H1 (cell line): ENCODE measurements around the gene IKBIP. TPM values are rescaled to one million over a fixed set of nuclear protein-coding genes. Genes with fewer than 3 reads are reported as not detected.

ENCODE experiments used
- CTCF ChIA-PET: fragments of 300-600 bp; sonication (Branson Sonifier 250); formaldehyde crosslinking; loops from one replicate; lab custom pipeline; 2021; ENCODE audit not compliant: partially characterized antibody; lab: Charles Lee
- POLR2A ChIA-PET: fragments of 300-600 bp; sonication (Branson Sonifier 250); formaldehyde crosslinking; loops from one replicate; lab custom pipeline; 2021; ENCODE audit warnings: inconsistent platforms; ENCODE audit not compliant: partially characterized antibody; lab: Charles Lee
- DNase-seq, 2 experiments: peaks; one replicate each; pipeline versions ENCODE4 v3.0.0 to v3.0.0-alpha.2; 2010 to 2022; ENCODE audit warnings: low spot score in 2 of 2, low read depth in 1 of 2, mixed read lengths in 1 of 2
- FAIRE-seq: peaks from 2 replicates; lab custom pipeline; 2011; peaks lifted over from hg19 to GRCh38; lab: Jason Lieb, UNC
- H2AFZ ChIP-seq: 2 replicates; pipeline ENCODE4 v1.8.1; 2012; ENCODE audit warnings: low read length, inconsistent platforms
- H2AK5ac ChIP-seq: 2 replicates; pipeline ENCODE4 v1.6.1; 2013; ENCODE audit warnings: low read depth, low read length
- H2BK120ac ChIP-seq: replicated peaks from 2 replicates; pipeline ENCODE3; 2013; ENCODE audit warnings: low read depth, low read length, inconsistent platforms
- H2BK12ac ChIP-seq: 2 replicates; pipeline ENCODE4 v1.6.1; 2013; ENCODE audit warnings: low read depth, low read length
- H2BK15ac ChIP-seq: 2 replicates; pipeline ENCODE4 v1.6.1; 2013; ENCODE audit warnings: low read length
- H2BK20ac ChIP-seq: 2 replicates; pipeline ENCODE4 v1.6.1; 2013; ENCODE audit warnings: low read length
- H2BK5ac ChIP-seq: 2 replicates; pipeline ENCODE4 v1.6.1; 2013; ENCODE audit warnings: low read depth, low read length
- H3K14ac ChIP-seq: 2 replicates; pipeline ENCODE4 v1.6.1; 2013; ENCODE audit warnings: inconsistent platforms; ENCODE audit not compliant: insufficient read length
- H3K18ac ChIP-seq: 2 replicates; pipeline ENCODE4 v1.6.1; 2013; ENCODE audit warnings: low read length; ENCODE audit errors: extremely low read depth
- H3K23ac ChIP-seq: 2 replicates; pipeline ENCODE4 v1.6.1; 2013; ENCODE audit warnings: inconsistent platforms; ENCODE audit not compliant: insufficient read length
- H3K23me2 ChIP-seq: 2 replicates; pipeline ENCODE4 v1.6.1; 2013; ENCODE audit warnings: low read depth, low read length
- H3K27ac ChIP-seq: 2 replicates; pipeline ENCODE4 v1.6.1; 2011; ENCODE audit warnings: low read depth, low read length, inconsistent platforms
- H3K27me3 ChIP-seq, 4 experiments: replicated peaks in 1 of 4; 1 replicate in 1 of 4; 2 replicates in 3 of 4; pipeline versions ENCODE4 v1.6.1 to v1.8.1; 2011 to 2013; ENCODE audit warnings: low read length in 3 of 4, mild to moderate bottlenecking in 3 of 4, inconsistent platforms in 2 of 4, mixed read lengths in 2 of 4, moderate library complexity in 1 of 4; ENCODE audit not compliant: control insufficient read depth in 3 of 4, insufficient read depth in 3 of 4; ENCODE audit errors: extremely low read depth in 1 of 4
- H3K36me3 ChIP-seq, 4 experiments: 2 replicates each; pipeline versions ENCODE4 v1.6.1 to v1.8.1; 2011 to 2013; ENCODE audit warnings: mild to moderate bottlenecking in 4 of 4, low read length in 3 of 4, moderate library complexity in 2 of 4, control low read depth in 1 of 4, inconsistent platforms in 1 of 4; ENCODE audit not compliant: insufficient read depth in 4 of 4, control insufficient read depth in 2 of 4
- H3K4ac ChIP-seq: replicated peaks from 2 replicates; pipeline ENCODE3; 2013; ENCODE audit warnings: low read length, low read depth, mixed read lengths, inconsistent platforms; ENCODE audit not compliant: insufficient read length
- H3K4me1 ChIP-seq, 4 experiments: replicated peaks in 1 of 4; 1 replicate in 1 of 4; 2 replicates in 3 of 4; pipeline versions ENCODE4 v1.6.1 to v1.8.1; 2011 to 2013; ENCODE audit warnings: low read length in 3 of 4, inconsistent platforms in 2 of 4, mixed read lengths in 1 of 4; ENCODE audit not compliant: insufficient read depth in 4 of 4, control insufficient read depth in 3 of 4
- H3K4me2 ChIP-seq, 2 experiments: 2 replicates each; pipeline versions ENCODE4 v1.6.1 to v1.8.1; 2011 to 2013; ENCODE audit warnings: low read depth in 2 of 2, low read length in 2 of 2, control low read depth in 1 of 2, inconsistent platforms in 1 of 2, mild to moderate bottlenecking in 1 of 2; ENCODE audit not compliant: insufficient read depth in 1 of 2
- H3K4me3 ChIP-seq, 4 experiments: fragments of 200-600, 300-600 bp in 1 of 4; sonication (generic), shearing (Covaris generic), sonication (Bioruptor Twin) in 1 of 4; 2 replicates each; pipeline versions ENCODE4 v1.5.1 to v1.8.1; 2011 to 2016; ENCODE audit warnings: low read length in 4 of 4, low read depth in 3 of 4, control low read depth in 2 of 4, inconsistent platforms in 2 of 4, mild to moderate bottlenecking in 2 of 4, mixed read lengths in 1 of 4, moderate library complexity in 1 of 4; ENCODE audit not compliant: insufficient read depth in 2 of 4; ENCODE audit errors: extremely low read depth in 1 of 4
- H3K56ac ChIP-seq: replicated peaks from 2 replicates; pipeline ENCODE3; 2013; ENCODE audit warnings: low read depth, mild to moderate bottlenecking, mixed read lengths, low read length, inconsistent platforms; ENCODE audit not compliant: insufficient read length
- H3K79me1 ChIP-seq: 2 replicates; pipeline ENCODE4 v1.6.1; 2013; ENCODE audit warnings: low read depth, low read length, control low read depth
- H3K79me2 ChIP-seq, 2 experiments: 2 replicates each; pipeline versions ENCODE4 v1.6.1 to v1.8.1; 2012 to 2013; ENCODE audit warnings: low read length in 2 of 2, mild to moderate bottlenecking in 2 of 2, inconsistent platforms in 1 of 2; ENCODE audit not compliant: insufficient read depth in 2 of 2, control insufficient read depth in 1 of 2
- H3K9ac ChIP-seq, 4 experiments: replicated peaks in 1 of 4; 1 replicate in 1 of 4; 2 replicates in 3 of 4; pipeline versions ENCODE4 v1.6.1 to v1.8.1; 2011 to 2013; ENCODE audit warnings: low read depth in 3 of 4, low read length in 3 of 4, control low read depth in 2 of 4, mild to moderate bottlenecking in 2 of 4, moderate library complexity in 2 of 4, inconsistent platforms in 1 of 4; ENCODE audit errors: extremely low read depth in 1 of 4
- H3K9me3 ChIP-seq, 2 experiments: 2 replicates each; pipeline versions ENCODE4 v1.6.1 to v1.8.1; 2012 to 2013; ENCODE audit warnings: mild to moderate bottlenecking in 2 of 2, moderate library complexity in 2 of 2, control low read depth in 1 of 2, inconsistent platforms in 1 of 2, low read depth in 1 of 2, low read length in 1 of 2, mixed read lengths in 1 of 2; ENCODE audit not compliant: insufficient read depth in 2 of 2
- H4K20me1 ChIP-seq, 2 experiments: replicated peaks in 1 of 2; 2 replicates each; pipeline versions ENCODE3 to v1.8.1; 2011 to 2013; ENCODE audit warnings: inconsistent platforms in 2 of 2, low read length in 2 of 2, mild to moderate bottlenecking in 1 of 2; ENCODE audit not compliant: insufficient read depth in 2 of 2, control insufficient read depth in 1 of 2
- H4K5ac ChIP-seq: 2 replicates; pipeline ENCODE4 v1.6.1; 2013; ENCODE audit warnings: low read length, low read depth, mixed read lengths, inconsistent platforms; ENCODE audit not compliant: insufficient read length
- H4K8ac ChIP-seq: 2 replicates; pipeline ENCODE4 v1.8.0; 2013; ENCODE audit warnings: mild to moderate bottlenecking, moderate library complexity, low read length, inconsistent platforms; ENCODE audit not compliant: insufficient read depth; ENCODE audit errors: extremely low read depth
- H4K91ac ChIP-seq: replicated peaks from 2 replicates; pipeline ENCODE3; 2013; ENCODE audit warnings: low read length, mixed read lengths, inconsistent platforms; ENCODE audit not compliant: insufficient read length
- EP300 ChIP-seq, 2 experiments: IDR thresholded peaks; 1 replicate in 1 of 2; 2 replicates in 1 of 2; pipeline ENCODE4 v1.6.1; 2011 to 2012; ENCODE audit warnings: low read depth in 2 of 2, low read length in 2 of 2, mild to moderate bottlenecking in 2 of 2, borderline replicate concordance in 1 of 2, inconsistent platforms in 1 of 2, moderate library complexity in 1 of 2
- KDM5A ChIP-seq: fragments of 200-600 bp; IDR thresholded peaks from 2 replicates; pipeline ENCODE4 v1.7.1; 2012; ENCODE audit warnings: mild to moderate bottlenecking, low read length, inconsistent platforms, mixed read lengths
- MAFK ChIP-seq: IDR thresholded peaks from 2 replicates; pipeline ENCODE4 v1.6.1; 2012; ENCODE audit warnings: low read depth, mild to moderate bottlenecking, improper control_type of control experiment, low read length
- NANOG ChIP-seq: IDR thresholded peaks from 2 replicates; pipeline ENCODE4 v1.6.1; 2011; ENCODE audit warnings: low read length, low read depth, mild to moderate bottlenecking, inconsistent platforms; ENCODE audit not compliant: insufficient read depth, poor library complexity, severe bottlenecking
- RBBP5 ChIP-seq: IDR thresholded peaks from 2 replicates; pipeline ENCODE4 v1.7.1; 2012; ENCODE audit warnings: low read depth, mild to moderate bottlenecking, inconsistent platforms, low read length, moderate library complexity, borderline replicate concordance
- RNF2 ChIP-seq: fragments of 200-900, 300-1000 bp; sonication (generic); IDR thresholded peaks from 2 replicates; pipeline ENCODE4 v1.7.1; 2016; ENCODE audit warnings: borderline replicate concordance, low read depth, mild to moderate bottlenecking, antibody characterized with exemption, low read length; ENCODE audit not compliant: poor library complexity, severe bottlenecking; ENCODE audit errors: missing control alignments
- SP4 ChIP-seq: IDR thresholded peaks from 2 replicates; pipeline ENCODE4 v1.6.1; 2012; ENCODE audit warnings: low read length, inconsistent platforms
- TCF12 ChIP-seq: IDR thresholded peaks from 2 replicates; pipeline ENCODE4 v1.6.1; 2011; ENCODE audit warnings: low read depth, mild to moderate bottlenecking, low read length
- polyA plus RNA-seq, 7 experiments: library from polyadenylated mRNA; depleted of rRNA in 3 of 7; stranded (reverse) in 5 of 7; unstranded in 2 of 7; fragments of >200 nt in 5 of 7; fragments of 200-250 nt in 2 of 7; gene quantifications; 1 replicate in 5 of 7; 2 replicates in 1 of 7; 4 replicates in 1 of 7; pipeline versions ENCODE4 v1.2.1 to v1.2.3, GENCODE V29; 2011 to 2013; ENCODE audit warnings: missing spikeins in 2 of 7, mixed read lengths in 2 of 7
- total RNA-seq: library from RNA; stranded (reverse); fragmentation: NEBNext Ultra II Directional; extraction: Animal tissue kit (Norgen Biotek cat#: 25700); gene quantifications from 2 replicates; pipeline ENCODE4 v1.2.1, GENCODE V29; 2021
- TF ChIP-seq, protein P1 (sequence below), 3 experiments: IDR thresholded peaks; 1 replicate in 2 of 3; 2 replicates in 1 of 3; pipeline versions ENCODE4 v1.5.1 to v1.6.1; 2011; ENCODE audit warnings: low read length in 3 of 3, mild to moderate bottlenecking in 3 of 3, inconsistent platforms in 2 of 3, low read depth in 1 of 3, moderate library complexity in 1 of 3; ENCODE audit not compliant: insufficient read depth in 1 of 3; ENCODE audit errors: control extremely low read depth in 1 of 3
- TF ChIP-seq, protein P2 (sequence below): IDR thresholded peaks from 2 replicates; pipeline ENCODE4 v1.6.1; 2012; ENCODE audit warnings: low read length, inconsistent platforms

IKBIP gene
- total and polyA plus RNA-seq, 2 of the 8 experiments (the other 6 are each of a cell fraction or from before 2014, with no cell fraction given), result 2.7 to 12.4 TPM

DNA sequence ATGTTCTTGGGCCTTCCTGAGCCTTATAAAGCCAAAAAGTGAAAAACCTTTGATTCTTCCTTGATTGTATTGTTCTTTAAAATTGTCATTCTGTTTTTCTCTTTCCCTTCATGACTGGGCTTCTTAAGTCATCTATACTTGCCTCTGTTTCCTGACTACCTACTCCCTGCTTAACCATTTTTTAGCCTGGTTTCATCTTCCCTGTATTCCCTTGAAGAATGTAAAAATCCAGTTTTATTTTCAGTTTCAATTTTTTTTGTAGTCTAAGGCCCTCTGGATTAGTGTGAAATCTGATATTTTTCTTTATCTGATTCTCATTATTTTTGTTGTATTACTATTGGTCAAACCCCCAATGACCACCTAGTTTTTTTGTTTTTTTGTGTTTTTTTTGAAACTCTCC is 46.8 kb upstream of the IKBIP start:
- Histone ChIP-seq H3K4me1 (peaks cover 2 to 8% (median 2%) of the 10 kb centered on the region in 4 experiments; a peak in 3 of 7 replicates), H4K20me1 (no peaks in the 10 kb centered on the region), H3K79me2 (no peaks in the 10 kb centered on the region), H3K27me3 (no peaks in the 10 kb centered on the region), H3K4ac (no peak overlapping the region), H3K18ac (no peak overlapping the region), H3K79me1 (no peaks in the 10 kb centered on the region), H2BK12ac (no peak overlapping the region), H4K8ac (no peak overlapping the region), H2BK20ac (no peak overlapping the region), H2BK120ac (no peak overlapping the region), H3K4me2 (no peak overlapping the region), H3K4me3 (no peak overlapping the region), H3K9me3 (no peaks in the 10 kb centered on the region), H2BK15ac (no peak overlapping the region), H2AK5ac (no peak overlapping the region), H3K36me3 (no peaks in the 10 kb centered on the region), H3K27ac (no peak overlapping the region), H4K91ac (no peak overlapping the region), H3K23ac (no peak overlapping the region), H2BK5ac (no peak overlapping the region), H3K14ac (no peak overlapping the region), H3K56ac (no peak overlapping the region), H2AFZ (no peak overlapping the region), H4K5ac (no peak overlapping the region), H3K23me2 (0 out of 2 replicates have a peak, but pooled peaks cover 2% of the 10 kb centered on the region), H3K9ac (no peak overlapping the region)
- ChIA-PET POLR2A (no interaction called here), CTCF (interaction anchor here (0.7 to 0.9 kb wide), 3 partner anchors 52 to 249 kb away, joined by 3 read pairs; no protein-coding TSS in a partner anchor)
- FAIRE-seq, result no peak
- no peak for DNase-seq
- TF ChIP-seq RBBP5 (no peak), RNF2 (no peak), NANOG (no peak), SP4 (no peak), KDM5A (no peak), MAFK (no peak), TCF12 (no peak), EP300 (IDR thresholded peaks at IDR 0.05; ENCODE audit: borderline replicate concordance in 1 of 2, low read depth in 2 of 2, low read length in 2 of 2) (no peak)
- TF ChIP-seq, protein P1, sequence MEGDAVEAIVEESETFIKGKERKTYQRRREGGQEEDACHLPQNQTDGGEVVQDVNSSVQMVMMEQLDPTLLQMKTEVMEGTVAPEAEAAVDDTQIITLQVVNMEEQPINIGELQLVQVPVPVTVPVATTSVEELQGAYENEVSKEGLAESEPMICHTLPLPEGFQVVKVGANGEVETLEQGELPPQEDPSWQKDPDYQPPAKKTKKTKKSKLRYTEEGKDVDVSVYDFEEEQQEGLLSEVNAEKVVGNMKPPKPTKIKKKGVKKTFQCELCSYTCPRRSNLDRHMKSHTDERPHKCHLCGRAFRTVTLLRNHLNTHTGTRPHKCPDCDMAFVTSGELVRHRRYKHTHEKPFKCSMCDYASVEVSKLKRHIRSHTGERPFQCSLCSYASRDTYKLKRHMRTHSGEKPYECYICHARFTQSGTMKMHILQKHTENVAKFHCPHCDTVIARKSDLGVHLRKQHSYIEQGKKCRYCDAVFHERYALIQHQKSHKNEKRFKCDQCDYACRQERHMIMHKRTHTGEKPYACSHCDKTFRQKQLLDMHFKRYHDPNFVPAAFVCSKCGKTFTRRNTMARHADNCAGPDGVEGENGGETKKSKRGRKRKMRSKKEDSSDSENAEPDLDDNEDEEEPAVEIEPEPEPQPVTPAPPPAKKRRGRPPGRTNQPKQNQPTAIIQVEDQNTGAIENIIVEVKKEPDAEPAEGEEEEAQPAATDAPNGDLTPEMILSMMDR (IDR thresholded peaks at IDR 0.05; ENCODE audit: control extremely low read depth in 1 of 3, insufficient read depth in 1 of 3, low read depth in 1 of 3, low read length in 3 of 3), result no peak
- TF ChIP-seq, protein P2, sequence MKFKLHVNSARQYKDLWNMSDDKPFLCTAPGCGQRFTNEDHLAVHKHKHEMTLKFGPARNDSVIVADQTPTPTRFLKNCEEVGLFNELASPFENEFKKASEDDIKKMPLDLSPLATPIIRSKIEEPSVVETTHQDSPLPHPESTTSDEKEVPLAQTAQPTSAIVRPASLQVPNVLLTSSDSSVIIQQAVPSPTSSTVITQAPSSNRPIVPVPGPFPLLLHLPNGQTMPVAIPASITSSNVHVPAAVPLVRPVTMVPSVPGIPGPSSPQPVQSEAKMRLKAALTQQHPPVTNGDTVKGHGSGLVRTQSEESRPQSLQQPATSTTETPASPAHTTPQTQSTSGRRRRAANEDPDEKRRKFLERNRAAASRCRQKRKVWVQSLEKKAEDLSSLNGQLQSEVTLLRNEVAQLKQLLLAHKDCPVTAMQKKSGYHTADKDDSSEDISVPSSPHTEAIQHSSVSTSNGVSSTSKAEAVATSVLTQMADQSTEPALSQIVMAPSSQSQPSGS, result no peak
